GM23248 (cell line): ENCODE data around the gene NKAIN1. TPM values are rescaled to one million over a fixed set of nuclear protein-coding genes. Genes with fewer than 3 reads are reported as not detected.

Source experiments
- DNase-seq: peaks from one replicate; pipeline ENCODE4 v3.0.0-alpha.2; 2015
- H2AFZ ChIP-seq: fragments of 200-600 bp; sonication (generic); 2 replicates; pipeline ENCODE4 v1.6.1; 2016; ENCODE audit warnings: antibody characterized with exemption
- H3F3A ChIP-seq: fragments of 200-600 bp; sonication (generic); 2 replicates; pipeline ENCODE4 v1.6.1; 2016; ENCODE audit warnings: mild to moderate bottlenecking, antibody characterized with exemption, mixed run types; ENCODE audit not compliant: insufficient read depth
- H3K27ac ChIP-seq: fragments of 200-600 bp; sonication (generic); 2 replicates; pipeline ENCODE4 v1.5.1; 2016; ENCODE audit warnings: mild to moderate bottlenecking
- H3K27me3 ChIP-seq: fragments of 200-600 bp; sonication (generic); replicated peaks from 2 replicates; pipeline ENCODE4 v1.6.1; 2016; ENCODE audit warnings: mild to moderate bottlenecking; ENCODE audit not compliant: insufficient read depth
- H3K36me3 ChIP-seq: fragments of 200-600 bp; sonication (generic); 2 replicates; pipeline ENCODE4 v1.6.1; 2016; ENCODE audit warnings: low read depth, mild to moderate bottlenecking
- H3K4me1 ChIP-seq: fragments of 200-600 bp; sonication (generic); 2 replicates; pipeline ENCODE4 v1.6.1; 2016; ENCODE audit warnings: mild to moderate bottlenecking; ENCODE audit not compliant: insufficient read depth
- H3K4me2 ChIP-seq: fragments of 200-600 bp; sonication (generic); one replicate; pipeline ENCODE4 v1.6.1; 2016; ENCODE audit warnings: mild to moderate bottlenecking; ENCODE audit not compliant: unreplicated experiment
- H3K4me3 ChIP-seq: fragments of 200-600 bp; sonication (generic); 2 replicates; pipeline ENCODE4 v1.5.1; 2016; ENCODE audit warnings: mild to moderate bottlenecking
- H3K79me2 ChIP-seq: fragments of 200-600 bp; sonication (generic); 2 replicates; pipeline ENCODE4 v1.6.1; 2016; ENCODE audit warnings: mild to moderate bottlenecking; ENCODE audit not compliant: insufficient read depth
- H3K9ac ChIP-seq: fragments of 200-600 bp; sonication (generic); 2 replicates; pipeline ENCODE4 v1.6.1; 2016; ENCODE audit warnings: mild to moderate bottlenecking
- H3K9me2 ChIP-seq: fragments of 200-600 bp; sonication (generic); 2 replicates; pipeline ENCODE4 v1.6.1; 2016; ENCODE audit warnings: mixed run types, mild to moderate bottlenecking, moderate library complexity; ENCODE audit not compliant: insufficient read depth
- H3K9me3 ChIP-seq: fragments of 200-600 bp; sonication (generic); one replicate; pipeline ENCODE4 v1.6.1; 2017; ENCODE audit warnings: low read depth
- H4K20me1 ChIP-seq: fragments of 200-600 bp; sonication (generic); 2 replicates; pipeline ENCODE4 v1.6.0; 2016; ENCODE audit not compliant: insufficient read depth
- EZH2 ChIP-seq: fragments of 200-600 bp; sonication (generic); IDR thresholded peaks from 2 replicates; pipeline ENCODE4 v1.6.1; 2018; ENCODE audit warnings: antibody characterized with exemption, mild to moderate bottlenecking; ENCODE audit not compliant: insufficient read depth, poor library complexity, severe bottlenecking
- EZH2phosphoT487 ChIP-seq: fragments of 200-600 bp; sonication (generic); IDR thresholded peaks from 2 replicates; pipeline ENCODE4 v1.6.1; 2018; ENCODE audit warnings: antibody characterized with exemption, moderate library complexity, mild to moderate bottlenecking, low read depth; ENCODE audit not compliant: insufficient read depth
- WGBS, 2 experiments: methylation state at CpG; one replicate each; pipeline ENCODE4 v1.1.6; 2015 to 2017; ENCODE audit warnings: low lambda C conversion rate in 2 of 2, low coverage in 1 of 2; ENCODE audit errors: missing lambda C conversion rate in 2 of 2; 5-methylcytosine and 5-hydroxymethylcytosine counted together
- in situ Hi-C: fragments of 300-500 bp; cut with MboI; formaldehyde crosslinking; loops from 2 replicates; pipeline ENCODE4 v1.15.0; 2020
- polyA plus RNA-seq: library from polyadenylated mRNA; unstranded; fragments of >200 nt; fragmentation: Nextera tagmentation; extraction: Ambion mirVana; gene quantifications from 2 replicates; pipeline ENCODE4 v1.2.1, GENCODE V29; 2016
- total RNA-seq: library from RNA; depleted of rRNA; stranded (reverse); fragments of >200 nt; shearing (Covaris generic); gene quantifications from 2 replicates; pipeline ENCODE4 v1.2.3, GENCODE V29; 2014; rRNA removed

The NKAIN1 gene
- total and polyA plus RNA-seq, 2 experiments from 2014 or later = 0.11 TPM; not detected in 1

DNA sequence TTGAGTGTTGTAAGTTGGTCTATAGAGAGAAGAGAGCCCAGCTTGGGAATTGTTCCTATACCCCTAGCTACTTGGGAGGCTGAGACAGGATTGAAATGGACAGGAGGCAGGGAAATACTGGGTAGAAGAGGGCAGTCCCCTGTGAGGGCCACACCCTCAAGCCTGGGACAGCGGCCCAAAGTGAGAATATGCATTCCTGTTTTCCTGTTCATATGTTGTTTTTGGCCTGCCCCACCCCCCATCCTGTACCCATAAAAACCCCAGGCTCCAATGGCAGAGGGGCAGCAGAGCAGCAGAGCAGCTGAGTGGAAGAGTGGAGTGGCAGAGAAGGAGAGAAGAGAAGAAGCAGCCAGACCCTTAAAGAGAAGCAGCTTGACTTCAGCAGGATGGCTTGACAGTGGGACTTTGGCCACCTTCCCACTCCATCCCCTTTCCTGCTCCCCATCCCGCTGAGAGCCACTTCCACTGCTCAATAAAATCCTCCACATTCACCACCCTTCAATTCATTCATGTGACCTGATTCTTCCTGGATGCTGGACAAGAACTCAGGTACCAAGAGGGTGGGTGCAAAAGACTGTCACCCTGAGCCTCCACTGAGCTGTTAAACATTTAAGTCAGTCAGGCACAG lies 103.6 kb downstream of the NKAIN1 start:
- no peaks in the 10 kb centered on the region for H3F3A ChIP-seq
- H3K9ac ChIP-seq = no peak overlapping the region
- DNase-seq = peak; percentile 56
- H4K20me1 ChIP-seq = no peaks in the 10 kb centered on the region
- no peak overlapping the region for H3K27ac ChIP-seq
- no peak overlapping the region for H2AFZ ChIP-seq
- no peaks in the 10 kb centered on the region for H3K9me2 ChIP-seq
- H3K4me3 ChIP-seq = no peak overlapping the region
- no peaks in the 10 kb centered on the region; the same call in 1 of the 2 replicates for H3K4me1 ChIP-seq
- H3K4me2 ChIP-seq = no peak overlapping the region
- H3K79me2 ChIP-seq = no peaks in the 10 kb centered on the region
- no peak for TF ChIP-seq EZH2phosphoT487
- no peak for TF ChIP-seq EZH2
- no peaks in the 10 kb centered on the region for H3K27me3 ChIP-seq
- H3K36me3 ChIP-seq = no peaks in the 10 kb centered on the region
- in situ Hi-C loops = no loop called here
- 35 to 51% methylated on average over 2 of the region's 2 CpGs for WGBS, 2 experiments
- no peaks in the 10 kb centered on the region for H3K9me3 ChIP-seq

DNA sequence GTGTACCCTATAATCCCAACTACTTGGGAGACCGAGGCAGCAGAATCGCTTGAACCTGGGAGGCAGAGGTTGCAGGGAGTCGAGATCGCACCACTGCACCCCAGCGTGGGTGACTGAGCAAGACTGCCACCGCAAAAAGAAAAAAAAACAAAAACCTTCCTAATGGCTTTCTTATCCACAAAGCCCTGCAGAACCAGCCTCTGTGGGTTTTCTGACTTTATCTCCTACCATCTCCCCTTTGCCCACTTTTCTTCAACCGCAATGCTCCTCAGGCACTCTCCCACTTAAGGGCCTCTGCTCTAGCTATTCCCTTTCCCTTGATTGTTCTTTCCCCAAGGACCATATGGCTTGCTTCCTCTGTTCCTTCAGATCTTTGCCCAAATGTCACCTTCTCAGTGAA lies 106.3 kb downstream of the NKAIN1 start:
- Histone ChIP-seq H3F3A (no peaks in the 10 kb centered on the region), H3K27ac (no peak overlapping the region), H3K27me3 (no peaks in the 10 kb centered on the region), H3K4me3 (no peak overlapping the region), H3K9me3 (no peaks in the 10 kb centered on the region), H3K79me2 (no peaks in the 10 kb centered on the region), H3K36me3 (no peaks in the 10 kb centered on the region), H3K4me1 (no peaks in the 10 kb centered on the region; the same call in 1 of the 2 replicates), H2AFZ (no peak overlapping the region), H4K20me1 (no peaks in the 10 kb centered on the region), H3K4me2 (no peak overlapping the region), H3K9me2 (no peaks in the 10 kb centered on the region), H3K9ac (no peak overlapping the region)
- no peak for TF ChIP-seq EZH2phosphoT487
- TF ChIP-seq EZH2 = no peak
- in situ Hi-C loops = no loop called here
- 89 to 93% methylated on average over 7 of the region's 7 CpGs for WGBS, 2 experiments
- no peak for DNase-seq

Other genes with a start within 250 kb of the NKAIN1 start
- gene PUM1, start 174.2 kb downstream of the NKAIN1 start, total RNA-seq = 46.3 and 63.4 TPM in 2 replicates
- gene PUM1, start 174.2 kb downstream of the NKAIN1 start, polyA plus RNA-seq = 45.7 and 49.5 TPM in 2 replicates
- 38.7 and 57.6 TPM in 2 replicates for gene SNRNP40, start 56.9 kb upstream of the NKAIN1 start, total RNA-seq
- gene SNRNP40, start 56.9 kb upstream of the NKAIN1 start, polyA plus RNA-seq = 51.5 and 51.9 TPM in 2 replicates
- gene ZCCHC17, start 57.1 kb upstream of the NKAIN1 start, total RNA-seq = 32.2 and 34.8 TPM in 2 replicates
- 65.6 and 66.8 TPM in 2 replicates for gene ZCCHC17, start 57.1 kb upstream of the NKAIN1 start, polyA plus RNA-seq
- gene FABP3, start 133.2 kb upstream of the NKAIN1 start, total RNA-seq = 0.51 and 2.1 TPM in 2 replicates
- 3.9 and 4.0 TPM in 2 replicates for gene FABP3, start 133.2 kb upstream of the NKAIN1 start, polyA plus RNA-seq
- 34.4 and 50.9 TPM in 2 replicates for gene SERINC2, start 173.3 kb upstream of the NKAIN1 start, total RNA-seq
- 96.0 and 99.6 TPM in 2 replicates for gene SERINC2, start 173.3 kb upstream of the NKAIN1 start, polyA plus RNA-seq